AG04449 (cell line): ENCODE data around the gene IGSF23.
A peak's percentile ranks its signal among the peaks of the same experiment; 100 is the strongest.

Source experiments
- CTCF ChIA-PET: fragments of 350-600 bp; formaldehyde crosslinking; extraction: SDS; loops from one replicate; lab custom pipeline; 2021; ENCODE audit warnings: antibody characterized with exemption; lab: Yijun Ruan, JAX
- POLR2A ChIA-PET: fragments of 400-600, 350-600 bp; formaldehyde crosslinking; extraction: SDS; loops from one replicate; lab custom pipeline; 2020; ENCODE audit warnings: antibody characterized with exemption, inconsistent platforms; lab: Yijun Ruan, JAX
- DNase-seq: peaks from one replicate; pipeline ENCODE4 v3.0.0-alpha.2; 2010; ENCODE audit warnings: low read depth, low spot score
- H3K4me3 ChIP-seq: 2 replicates; pipeline ENCODE4 v1.5.1; 2011; ENCODE audit warnings: low read depth, mild to moderate bottlenecking, control low read depth, low read length
- TF ChIP-seq, protein P1 (sequence below): IDR thresholded peaks from one replicate; pipeline ENCODE4 v1.5.1; 2011; ENCODE audit warnings: mild to moderate bottlenecking, moderate library complexity, low read length, control low read depth, inconsistent platforms; ENCODE audit not compliant: insufficient read depth; ENCODE audit errors: missing control alignments

Gene IGSF23

DNA sequence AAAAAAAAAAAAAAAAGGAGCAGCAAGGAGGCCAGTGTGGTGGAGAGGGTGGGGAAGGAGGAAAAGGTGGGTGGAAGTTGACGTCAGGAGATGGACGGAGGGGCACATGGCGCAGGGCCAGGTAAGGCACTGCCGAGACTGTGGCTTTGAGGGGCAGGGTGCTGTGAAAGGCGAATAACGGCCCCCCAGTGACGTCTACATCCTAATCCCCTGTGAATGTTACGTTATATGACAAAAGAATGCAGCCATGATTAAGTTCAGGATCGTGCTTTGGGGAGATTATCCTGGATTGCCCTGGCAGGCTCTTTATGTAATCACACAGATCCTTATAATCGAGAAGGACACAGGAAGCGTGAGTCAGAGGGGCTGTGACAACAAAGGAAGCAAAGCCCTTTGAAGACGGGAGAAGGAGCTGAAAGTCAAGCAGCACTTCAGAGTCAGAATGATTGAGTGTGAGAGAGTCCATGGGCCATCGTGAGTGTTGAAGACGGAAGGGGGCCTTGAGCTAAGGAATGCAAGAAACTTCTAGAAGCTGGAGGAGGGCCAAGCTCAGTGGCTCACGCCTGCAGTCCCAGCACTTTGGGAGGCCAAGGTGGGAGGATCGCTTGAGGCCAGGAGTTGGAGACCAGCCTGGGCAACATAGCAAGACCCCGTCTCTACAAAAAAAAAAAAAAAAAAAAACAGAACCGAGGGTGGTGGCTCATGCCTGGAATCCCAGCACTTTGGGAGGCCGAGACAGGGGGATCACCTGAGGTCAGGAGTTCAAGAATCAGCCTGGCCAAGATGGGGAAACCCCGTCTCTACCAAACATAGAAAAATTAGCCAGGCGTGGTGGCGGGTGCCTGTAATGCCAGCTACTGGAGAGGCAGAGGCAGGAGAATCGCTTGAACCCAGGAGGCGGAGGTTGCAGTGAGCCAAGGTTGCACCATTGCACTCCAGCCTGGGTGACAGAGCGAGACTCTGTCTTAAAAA lies 71.8 kb downstream of the IGSF23 start:
- H3K4me3 ChIP-seq: no peak overlapping the region
- ChIA-PET CTCF (interaction anchor here (1.1 to 1.4 kb wide), 2 partner anchors 114 to 161 kb away, joined by 4 to 5 read pairs; partner anchors contain the start of gene NECTIN2), POLR2A (interaction anchor here (1.1 kb wide), 1 partner anchor 59 kb away, joined by 3 read pairs; no protein-coding TSS in a partner anchor)
- TF ChIP-seq, protein P1, sequence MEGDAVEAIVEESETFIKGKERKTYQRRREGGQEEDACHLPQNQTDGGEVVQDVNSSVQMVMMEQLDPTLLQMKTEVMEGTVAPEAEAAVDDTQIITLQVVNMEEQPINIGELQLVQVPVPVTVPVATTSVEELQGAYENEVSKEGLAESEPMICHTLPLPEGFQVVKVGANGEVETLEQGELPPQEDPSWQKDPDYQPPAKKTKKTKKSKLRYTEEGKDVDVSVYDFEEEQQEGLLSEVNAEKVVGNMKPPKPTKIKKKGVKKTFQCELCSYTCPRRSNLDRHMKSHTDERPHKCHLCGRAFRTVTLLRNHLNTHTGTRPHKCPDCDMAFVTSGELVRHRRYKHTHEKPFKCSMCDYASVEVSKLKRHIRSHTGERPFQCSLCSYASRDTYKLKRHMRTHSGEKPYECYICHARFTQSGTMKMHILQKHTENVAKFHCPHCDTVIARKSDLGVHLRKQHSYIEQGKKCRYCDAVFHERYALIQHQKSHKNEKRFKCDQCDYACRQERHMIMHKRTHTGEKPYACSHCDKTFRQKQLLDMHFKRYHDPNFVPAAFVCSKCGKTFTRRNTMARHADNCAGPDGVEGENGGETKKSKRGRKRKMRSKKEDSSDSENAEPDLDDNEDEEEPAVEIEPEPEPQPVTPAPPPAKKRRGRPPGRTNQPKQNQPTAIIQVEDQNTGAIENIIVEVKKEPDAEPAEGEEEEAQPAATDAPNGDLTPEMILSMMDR: no peak
- peak; percentile 46 for DNase-seq

GRCh38 chr19:44685877-44686276 lies 72.5 kb downstream of the IGSF23 start:
- DNase-seq: no peak
- ChIA-PET CTCF (interaction anchor here (0.7 to 1.5 kb wide), 4 partner anchors 79 to 160 kb away, joined by 4 to 6 read pairs (median 4); partner anchors contain the start of gene NECTIN2), POLR2A (interaction anchor here (1.1 kb wide), 1 partner anchor 60 kb away, joined by 3 read pairs; no protein-coding TSS in a partner anchor)
- H3K4me3 ChIP-seq: no peak overlapping the region
- TF ChIP-seq, protein P1: no peak
